Right atrium auricular region (tissue), 2 donors: Measurements from ENCODE around the gene LRP8. TPM values are rescaled to one million over a fixed set of nuclear protein-coding genes. Genes with fewer than 3 reads are reported as not detected.

Experiments
- DNase-seq: peaks from one replicate; pipeline ENCODE4 v3.0.0-alpha.2; 2019; ENCODE audit warnings: low spot score
- H3K27ac ChIP-seq, 2 donors: fragments of 200-600 bp; sonication (generic); 1 replicate in 1 of 2; 2 replicates in 1 of 2; pipeline ENCODE4 v1.5.1; 2016 to 2019
- H3K27me3 ChIP-seq, 2 donors: fragments of 200-600 bp; sonication (generic); one replicate each; pipeline versions ENCODE4 v1.5.1 to v1.6.0; 2017 to 2019
- H3K36me3 ChIP-seq: fragments of 200-600 bp; sonication (generic); one replicate; pipeline ENCODE4 v1.5.1; 2016
- H3K4me1 ChIP-seq, 2 donors: fragments of 200-600 bp; sonication (generic); one replicate each; pipeline versions ENCODE4 v1.5.1 to v1.6.0; 2017 to 2019
- H3K4me3 ChIP-seq, 2 donors: fragments of 200-600 bp; sonication (generic); 1 replicate in 1 of 2; 2 replicates in 1 of 2; pipeline ENCODE4 v1.5.1; 2017 to 2019; ENCODE audit warnings: mild to moderate bottlenecking in 1 of 2, moderate library complexity in 1 of 2
- H3K9me3 ChIP-seq, 2 donors: fragments of 200-600 bp; sonication (generic); one replicate each; pipeline ENCODE4 v1.5.1; 2019
- CTCF ChIP-seq, 2 donors: fragments of 200-600 bp; sonication (generic); IDR thresholded peaks; one replicate each; pipeline ENCODE4 v1.5.1; 2019; ENCODE audit warnings: antibody characterized with exemption in 2 of 2
- total RNA-seq, 2 donors: library from RNA; depleted of rRNA; stranded (reverse); fragments of >200 nt; gene quantifications; one replicate each; pipeline ENCODE4 v1.1.0, GENCODE V29; 2016

Gene LRP8
- total RNA-seq, 2 donors from 2014 or later, result 2.2 to 3.6 TPM

- H3K4me1 ChIP-seq, result peaks cover 0 to 39% of the 10 kb centered on the region in 2 donors
- H3K36me3 ChIP-seq, result peaks cover 6% of the 10 kb centered on the region
- no peaks in the 10 kb centered on the region for H3K27me3 ChIP-seq
- H3K27ac ChIP-seq, result peak within 1 kb of the TSS; percentile 95 to 98
- peak; percentile 94 for DNase-seq
- TF ChIP-seq CTCF (IDR thresholded peaks at IDR 0.05), result peak in 1 of 2 donors; percentile 35
- H3K9me3 ChIP-seq, result no peaks in the 10 kb centered on the region
- peak within 1 kb of the TSS; percentile 71 to 97 for H3K4me3 ChIP-seq
Measured at GRCh38 chr1:53196485-53197290, 131.2 kb downstream of the LRP8 start, which contains the start of gene CPT2. Gene CPT2 (plus strand): TSS chr1:53196824. CDS start chr1:53196944, 120 bp downstream.

GRCh38 chr1:53196017-53196484 is 131.8 kb downstream of the LRP8 start:
- H3K4me1 ChIP-seq, result peaks cover 0 to 39% of the 10 kb centered on the region in 2 donors
- no peak for TF ChIP-seq CTCF (IDR thresholded peaks at IDR 0.05)
- peak overlapping the region; percentile 71 to 97 for H3K4me3 ChIP-seq
- no peaks in the 10 kb centered on the region for H3K27me3 ChIP-seq
- H3K36me3 ChIP-seq, result no peaks in the 10 kb centered on the region
- H3K9me3 ChIP-seq, result no peaks in the 10 kb centered on the region
- DNase-seq, result no peak
- peak overlapping the region; percentile 95 to 98 for H3K27ac ChIP-seq

GRCh38 chr1:53195246-53196016 is 132.4 kb downstream of the LRP8 start:
- no peaks in the 10 kb centered on the region for H3K27me3 ChIP-seq
- H3K4me3 ChIP-seq, result no peak overlapping the region
- TF ChIP-seq CTCF (IDR thresholded peaks at IDR 0.05), result no peak
- no peaks in the 10 kb centered on the region for H3K9me3 ChIP-seq
- peaks cover 0 to 39% of the 10 kb centered on the region in 2 donors for H3K4me1 ChIP-seq
- H3K27ac ChIP-seq, result peak overlapping the region; percentile 95 to 98
- DNase-seq, result no peak
- no peaks in the 10 kb centered on the region for H3K36me3 ChIP-seq

Other genes starting within 250 kb of the LRP8 start
- gene SLC1A7, start 185.4 kb downstream of the LRP8 start, total RNA-seq, result under 1 TPM; 0.56 to 0.71 TPM
- gene CPT2, start 131.2 kb downstream of the LRP8 start, total RNA-seq, result 10 to 100 TPM; 16.0 to 33.6 TPM
- gene CZIB, start 107.4 kb downstream of the LRP8 start, total RNA-seq, result 10 to 100 TPM; 36.8 to 38.2 TPM
- 10 to 100 TPM; 21.9 to 22.1 TPM for gene MAGOH, start 89.6 kb downstream of the LRP8 start, total RNA-seq
- gene DMRTB1, start 131.3 kb upstream of the LRP8 start, total RNA-seq, result not detected